SK-N-MC (cell line): Measurements from ENCODE around the gene HECTD4.

Source experiments
- FOXP2 ChIP-seq: optimal IDR thresholded peaks from 2 replicates; pipeline ENCODE3; 2011; ENCODE audit warnings: mild to moderate bottlenecking, moderate library complexity; ENCODE audit not compliant: insufficient read depth; ENCODE audit errors: extremely low read length, control extremely low read depth
- POLR2AphosphoS5 ChIP-seq: IDR thresholded peaks from 2 replicates; pipeline ENCODE4 v1.6.1; 2012; ENCODE audit warnings: mild to moderate bottlenecking, low read depth, low read length, borderline replicate concordance

GRCh38 chr12:112419297-112420133 is 37.3 kb upstream of the HECTD4 start:
- no peak for TF ChIP-seq POLR2AphosphoS5
- no peak for TF ChIP-seq FOXP2
